Neutrophil (primary cell): ENCODE measurements around the gene SLC45A1.

ENCODE experiments used
- H3K27ac ChIP-seq: fragments of 200-600 bp; sonication (generic); 2 replicates; pipeline ENCODE4 v1.5.1; 2016; ENCODE audit warnings: mild to moderate bottlenecking, moderate library complexity
- H3K27me3 ChIP-seq: fragments of 200-600 bp; sonication (generic); 2 replicates; pipeline ENCODE4 v1.6.0; 2016; ENCODE audit warnings: mild to moderate bottlenecking
- H3K36me3 ChIP-seq: fragments of 200-600 bp; sonication (generic); 2 replicates; pipeline ENCODE4 v1.5.1; 2017
- H3K4me1 ChIP-seq, 2 experiments: fragments of 200-600 bp in 1 of 2; sonication (generic) in 1 of 2; 1 replicate in 1 of 2; 2 replicates in 1 of 2; pipeline versions ENCODE4 v1.5.1 to v1.6.1; 2013 to 2016; ENCODE audit warnings: low read depth in 1 of 2, low read length in 1 of 2, mild to moderate bottlenecking in 1 of 2, moderate library complexity in 1 of 2; ENCODE audit not compliant: control insufficient read depth in 1 of 2, insufficient read depth in 1 of 2
- H3K4me3 ChIP-seq, 2 experiments: fragments of 200-600 bp in 1 of 2; sonication (generic) in 1 of 2; 1 replicate in 1 of 2; 2 replicates in 1 of 2; pipeline ENCODE4 v1.5.1; 2013 to 2016; ENCODE audit warnings: low read depth in 1 of 2, low read length in 1 of 2, mild to moderate bottlenecking in 1 of 2, moderate library complexity in 1 of 2
- H3K9me3 ChIP-seq: fragments of 200-600 bp; sonication (generic); 2 replicates; pipeline ENCODE4 v1.5.1; 2016
- TF ChIP-seq, protein P1 (sequence below): fragments of 200-600 bp; sonication (generic); IDR thresholded peaks from 2 replicates; pipeline ENCODE4 v1.5.1; 2016; ENCODE audit warnings: antibody characterized with exemption

The SLC45A1 gene

DNA sequence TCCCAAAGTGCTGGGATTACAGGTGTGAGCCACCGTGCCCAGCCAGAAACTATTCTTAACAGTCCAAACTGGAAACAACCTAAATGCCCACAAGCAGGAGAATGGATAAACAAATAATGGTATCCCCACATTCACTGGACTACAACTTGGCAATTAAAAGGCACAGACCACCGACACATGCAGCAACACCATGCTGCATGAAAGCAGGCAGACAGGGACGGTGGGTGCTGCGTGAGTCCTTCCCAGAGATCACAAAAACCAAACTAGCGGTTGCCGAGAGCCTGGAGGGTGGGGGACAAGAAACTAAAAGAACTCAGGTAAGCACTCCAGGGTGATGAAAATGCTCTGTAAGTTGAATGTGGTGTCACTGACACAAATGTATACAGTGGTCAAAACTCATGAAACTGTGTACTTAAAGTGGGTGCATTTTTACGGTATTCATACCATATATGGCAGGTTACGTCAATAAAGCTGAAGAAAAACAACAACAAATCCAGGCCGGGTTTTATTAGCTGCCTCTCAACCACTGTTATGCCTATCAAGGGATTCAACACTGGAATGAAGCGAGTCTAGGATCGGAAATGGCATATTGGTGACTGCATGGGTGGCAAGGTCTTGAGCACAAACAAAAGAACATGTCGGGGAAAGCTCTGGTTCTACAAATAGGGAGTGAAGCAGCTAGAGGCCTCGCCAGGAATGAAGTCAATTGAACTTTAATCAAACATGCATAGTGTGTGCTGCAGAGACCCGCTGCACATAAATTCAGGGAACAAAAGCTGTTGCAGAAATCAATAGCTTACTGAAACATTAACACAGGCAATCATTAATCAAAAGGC lies 52.4 kb downstream of the SLC45A1 start:
- Histone ChIP-seq H3K27ac (no peak overlapping the region), H3K9me3 (no peaks in the 10 kb centered on the region)

DNA sequence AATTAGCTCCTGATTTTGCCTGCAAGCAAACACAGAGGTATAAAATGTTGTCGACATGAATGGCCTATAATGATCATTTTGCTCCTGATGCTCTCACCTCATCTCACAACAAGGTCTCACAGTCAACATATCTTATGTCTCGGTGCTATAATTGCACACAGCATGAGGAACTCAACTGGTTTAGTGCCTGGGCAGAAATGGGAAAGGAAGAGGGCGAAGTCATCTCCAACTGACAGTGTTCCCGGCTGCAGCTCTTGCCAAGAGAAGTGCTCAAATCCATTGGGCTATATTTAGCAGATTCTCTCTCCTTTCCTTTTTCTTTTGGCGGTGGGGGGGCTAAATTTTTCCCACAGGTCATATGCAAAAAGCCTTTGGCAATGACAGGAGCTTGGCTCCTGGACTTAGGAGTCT lies 53.0 kb downstream of the SLC45A1 start:
- peaks cover 5 to 15% of the 10 kb centered on the region in 2 experiments for H3K4me1 ChIP-seq

More for the DNA sequence above, 52.4 kb downstream of the SLC45A1 start:
- H3K4me1 ChIP-seq: peaks cover 5 to 9% of the 10 kb centered on the region in 2 experiments
- H3K4me3 ChIP-seq: no peak overlapping the region
- TF ChIP-seq, protein P1, sequence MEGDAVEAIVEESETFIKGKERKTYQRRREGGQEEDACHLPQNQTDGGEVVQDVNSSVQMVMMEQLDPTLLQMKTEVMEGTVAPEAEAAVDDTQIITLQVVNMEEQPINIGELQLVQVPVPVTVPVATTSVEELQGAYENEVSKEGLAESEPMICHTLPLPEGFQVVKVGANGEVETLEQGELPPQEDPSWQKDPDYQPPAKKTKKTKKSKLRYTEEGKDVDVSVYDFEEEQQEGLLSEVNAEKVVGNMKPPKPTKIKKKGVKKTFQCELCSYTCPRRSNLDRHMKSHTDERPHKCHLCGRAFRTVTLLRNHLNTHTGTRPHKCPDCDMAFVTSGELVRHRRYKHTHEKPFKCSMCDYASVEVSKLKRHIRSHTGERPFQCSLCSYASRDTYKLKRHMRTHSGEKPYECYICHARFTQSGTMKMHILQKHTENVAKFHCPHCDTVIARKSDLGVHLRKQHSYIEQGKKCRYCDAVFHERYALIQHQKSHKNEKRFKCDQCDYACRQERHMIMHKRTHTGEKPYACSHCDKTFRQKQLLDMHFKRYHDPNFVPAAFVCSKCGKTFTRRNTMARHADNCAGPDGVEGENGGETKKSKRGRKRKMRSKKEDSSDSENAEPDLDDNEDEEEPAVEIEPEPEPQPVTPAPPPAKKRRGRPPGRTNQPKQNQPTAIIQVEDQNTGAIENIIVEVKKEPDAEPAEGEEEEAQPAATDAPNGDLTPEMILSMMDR: no peak
- H3K27me3 ChIP-seq: no peaks in the 10 kb centered on the region
- H3K36me3 ChIP-seq: peaks cover 68% of the 10 kb centered on the region

DNA sequence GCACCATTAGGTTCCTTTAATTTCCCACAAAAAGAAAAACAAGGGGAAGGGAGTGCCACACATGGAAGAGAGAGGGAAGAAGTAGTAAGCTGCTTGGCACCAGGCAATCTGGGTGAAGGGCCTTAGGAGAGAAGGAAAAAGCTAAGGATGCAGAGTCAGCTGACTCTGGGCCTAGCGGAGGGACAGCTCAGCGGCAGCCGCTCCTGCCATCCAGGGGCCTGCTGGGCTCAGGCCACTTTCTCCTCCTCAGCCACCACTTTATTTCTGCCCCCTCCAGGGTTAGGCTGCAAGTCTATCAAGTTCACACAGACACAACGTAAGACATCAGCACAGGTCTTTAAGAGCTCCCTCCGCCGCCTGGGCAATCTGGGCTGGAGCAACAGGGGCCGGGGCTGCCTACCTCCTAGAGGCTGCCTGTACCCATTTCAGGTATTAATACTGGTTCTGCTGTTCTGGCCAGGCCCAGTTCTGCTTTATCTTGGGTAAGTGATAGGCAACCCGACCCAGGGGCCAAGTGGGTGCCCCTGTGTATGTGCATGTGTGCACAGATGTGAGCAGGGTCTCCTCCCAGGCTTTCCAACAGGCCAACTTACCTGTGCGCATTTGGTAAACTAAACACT lies 53.6 kb downstream of the SLC45A1 start:
- Histone ChIP-seq H3K27me3 (no peaks in the 10 kb centered on the region), H3K36me3 (peaks cover 56% of the 10 kb centered on the region), H3K27ac (no peak overlapping the region), H3K4me1 (peaks cover 5 to 19% of the 10 kb centered on the region in 2 experiments), H3K9me3 (no peaks in the 10 kb centered on the region), H3K4me3 (no peak overlapping the region)
- TF ChIP-seq, protein P1: no peak

More for the DNA sequence above, 53.0 kb downstream of the SLC45A1 start:
- H3K9me3 ChIP-seq: no peaks in the 10 kb centered on the region
- no peak overlapping the region for H3K27ac ChIP-seq
- H3K4me3 ChIP-seq: no peak overlapping the region
- TF ChIP-seq, protein P1: no peak
- H3K27me3 ChIP-seq: no peaks in the 10 kb centered on the region
- H3K36me3 ChIP-seq: peaks cover 62% of the 10 kb centered on the region

DNA sequence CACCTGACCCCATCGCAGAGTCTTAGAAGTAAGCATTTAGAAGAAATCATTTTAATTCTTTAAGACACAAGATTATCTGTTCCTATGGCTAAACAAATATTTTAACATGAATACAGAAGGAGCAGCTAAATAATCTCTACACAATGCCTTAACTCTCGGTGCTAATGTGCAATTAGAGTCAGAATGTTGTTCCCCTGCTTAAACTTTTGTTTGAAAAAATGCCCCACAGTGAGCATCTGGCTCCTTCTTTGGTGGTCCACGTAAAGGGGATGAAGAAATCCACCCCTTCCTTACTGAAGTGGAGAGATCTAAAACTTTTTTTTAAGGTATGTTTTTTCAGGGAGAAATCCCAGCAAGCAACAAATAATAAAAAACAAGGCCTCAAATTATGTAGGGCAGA lies 55.2 kb downstream of the SLC45A1 start:
- peaks cover 11 to 28% of the 10 kb centered on the region in 2 experiments for H3K4me1 ChIP-seq
- TF ChIP-seq, protein P1: no peak
- H3K27me3 ChIP-seq: no peaks in the 10 kb centered on the region
- no peak overlapping the region for H3K4me3 ChIP-seq
- peaks cover 55% of the 10 kb centered on the region for H3K36me3 ChIP-seq
- H3K27ac ChIP-seq: no peak overlapping the region
- H3K9me3 ChIP-seq: no peaks in the 10 kb centered on the region

DNA sequence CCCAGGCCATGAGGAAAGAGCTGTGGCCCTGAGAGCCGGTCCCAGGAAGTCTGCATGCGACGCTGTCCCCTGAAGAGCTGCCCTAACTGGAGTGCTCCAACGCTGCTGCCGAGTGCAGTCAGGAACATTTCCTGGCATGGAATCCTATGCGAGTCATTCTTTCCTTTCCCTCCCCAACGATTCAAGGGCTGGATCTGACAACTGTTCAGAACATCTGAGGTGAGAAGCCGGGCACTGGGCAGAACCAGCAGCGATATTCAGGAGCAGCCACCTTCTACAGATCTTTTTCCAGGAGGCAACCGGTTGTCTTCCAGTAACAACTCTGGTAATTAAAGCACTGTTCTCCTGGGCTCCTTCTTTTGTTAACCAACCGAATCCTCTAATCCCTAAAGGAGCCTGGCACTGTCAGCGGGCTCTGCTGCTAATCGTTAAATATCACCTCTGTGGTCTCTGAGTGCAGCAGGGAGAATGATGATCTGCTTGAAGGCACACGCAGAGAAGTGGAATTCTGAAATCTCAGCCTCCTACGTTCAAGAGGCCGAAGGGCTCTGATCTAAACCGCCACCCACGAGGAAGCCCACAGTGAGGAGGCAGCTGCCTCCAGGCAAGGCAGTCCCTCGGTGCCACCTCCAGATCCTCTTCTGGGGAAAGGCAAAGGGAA lies 55.8 kb downstream of the SLC45A1 start:
- Histone ChIP-seq H3K9me3 (no peaks in the 10 kb centered on the region), H3K27me3 (no peaks in the 10 kb centered on the region), H3K4me1 (peaks cover 17 to 34% of the 10 kb centered on the region in 2 experiments), H3K36me3 (peaks cover 60% of the 10 kb centered on the region), H3K27ac (peak overlapping the region; percentile 27), H3K4me3 (no peak overlapping the region)
- TF ChIP-seq, protein P1: no peak
